HG03045 (cell line): ENCODE results near the gene STAP1.
"Not testable (repeated sequence)": the region's sequence is repeated elsewhere in the genome, so short reads cannot be mapped to it uniquely, and the experiment has no call there.

Experiments used
- ATAC-seq: cut with Tn5 transposase; IDR thresholded peaks from one replicate; pipeline ENCODE4 v1.9.1; 2021; ENCODE audit warnings: mild to moderate bottlenecking, moderate library complexity; ENCODE audit not compliant: unreplicated experiment

STAP1 gene, protein sequence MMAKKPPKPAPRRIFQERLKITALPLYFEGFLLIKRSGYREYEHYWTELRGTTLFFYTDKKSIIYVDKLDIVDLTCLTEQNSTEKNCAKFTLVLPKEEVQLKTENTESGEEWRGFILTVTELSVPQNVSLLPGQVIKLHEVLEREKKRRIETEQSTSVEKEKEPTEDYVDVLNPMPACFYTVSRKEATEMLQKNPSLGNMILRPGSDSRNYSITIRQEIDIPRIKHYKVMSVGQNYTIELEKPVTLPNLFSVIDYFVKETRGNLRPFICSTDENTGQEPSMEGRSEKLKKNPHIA

GRCh38 chr4:67558493-67558892 lies at the start of gene STAP1:
Gene STAP1, plus strand, starts transcription at chr4:67558727. Its CDS starts 83 bp downstream, at chr4:67558810.
- peak; percentile 56 for ATAC-seq

DNA sequence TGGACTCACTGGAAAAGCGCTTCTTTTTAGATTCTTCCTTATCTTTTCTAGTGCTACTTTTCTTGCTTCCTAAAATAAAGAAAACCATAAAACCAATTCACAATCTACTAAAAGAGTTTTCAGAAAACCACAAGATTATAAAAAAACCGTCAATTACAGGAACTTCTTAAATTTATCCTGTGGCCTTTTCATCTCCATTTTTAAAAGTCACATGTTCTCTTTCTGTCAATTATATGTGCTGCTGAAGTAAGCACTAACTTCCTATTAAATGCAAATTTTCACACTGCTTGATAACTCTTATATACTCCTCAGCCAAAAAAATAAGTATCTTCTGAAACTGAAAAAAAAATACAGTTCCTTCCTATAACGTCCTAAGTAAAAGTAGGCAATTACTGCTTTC lies 46.0 kb upstream of the STAP1 start:
- no peak for ATAC-seq

DNA sequence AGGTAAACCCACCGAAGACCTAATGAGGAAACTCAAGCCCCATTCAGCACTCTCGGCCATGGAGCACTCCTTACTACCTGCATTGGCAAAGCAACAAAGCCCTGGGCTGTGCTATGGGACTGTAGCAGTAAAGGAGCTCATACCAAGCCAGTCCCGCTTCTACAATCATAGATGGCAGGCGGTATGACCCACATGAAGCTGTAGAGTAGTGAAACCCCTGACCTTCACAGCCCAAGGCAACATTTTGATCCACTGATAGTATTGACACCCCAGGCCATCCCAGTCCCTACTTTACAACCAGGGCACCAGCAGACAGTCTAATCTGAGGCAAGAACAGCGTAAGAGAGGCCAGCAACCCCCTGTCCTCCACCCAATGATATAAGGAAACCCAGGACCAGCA lies 38.4 kb upstream of the STAP1 start:
- ATAC-seq, result no peak

- ATAC-seq, result peak; percentile 81
Observed at GRCh38 chr4:67521506-67521905, 37.0 kb upstream of the STAP1 start.

DNA sequence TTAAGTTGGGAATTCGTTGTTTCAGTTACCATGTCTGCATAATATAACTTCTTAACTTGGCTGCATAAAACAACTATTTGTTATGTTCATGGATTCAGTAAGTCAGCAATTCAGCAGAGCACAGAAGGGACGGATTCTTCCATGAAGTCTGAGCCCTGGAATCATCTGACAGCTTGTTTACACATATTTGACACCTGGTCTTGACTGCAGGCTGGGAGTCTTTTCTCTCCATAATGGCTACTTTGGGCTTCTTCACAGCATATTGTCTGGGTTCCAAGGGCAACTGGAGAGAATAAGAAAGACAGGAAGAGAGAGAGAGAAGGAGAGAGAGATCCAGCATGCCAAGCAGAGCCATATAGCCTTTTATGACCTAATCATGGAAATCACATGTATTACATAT lies 36.3 kb upstream of the STAP1 start:
- ATAC-seq, result no peak

GRCh38 chr4:67522851-67523671 lies 35.5 kb upstream of the STAP1 start:
- no peak for ATAC-seq

DNA sequence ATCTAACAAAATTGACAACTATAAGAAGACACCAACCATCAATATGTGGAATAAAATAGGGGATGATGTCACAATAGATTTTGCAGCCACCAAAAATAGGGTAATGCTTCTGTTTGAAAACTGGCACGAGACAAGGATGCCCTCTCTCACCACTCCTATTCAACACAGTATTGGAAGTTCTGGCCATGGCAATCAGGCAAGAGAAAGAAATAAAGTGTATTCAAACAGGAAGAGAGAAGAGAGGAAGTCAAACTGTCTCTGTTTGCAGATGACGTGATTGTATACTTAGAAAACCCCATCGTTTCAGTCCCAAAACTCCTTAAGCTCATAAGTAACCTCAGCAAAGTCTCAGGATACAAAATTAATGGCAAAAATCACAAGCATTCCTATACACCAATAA lies 34.4 kb upstream of the STAP1 start:
- ATAC-seq, result not testable (repeated sequence)

- ATAC-seq, result no peak
Observed at GRCh38 chr4:67531379-67531962, 27.1 kb upstream of the STAP1 start.

GRCh38 chr4:67532397-67532796 lies 26.1 kb upstream of the STAP1 start:
- ATAC-seq, result not testable (repeated sequence)

GRCh38 chr4:67533112-67533511 lies 25.4 kb upstream of the STAP1 start:
- ATAC-seq, result no peak

- ATAC-seq, result no peak
Observed at GRCh38 chr4:67535280-67535840, 23.2 kb upstream of the STAP1 start.

DNA sequence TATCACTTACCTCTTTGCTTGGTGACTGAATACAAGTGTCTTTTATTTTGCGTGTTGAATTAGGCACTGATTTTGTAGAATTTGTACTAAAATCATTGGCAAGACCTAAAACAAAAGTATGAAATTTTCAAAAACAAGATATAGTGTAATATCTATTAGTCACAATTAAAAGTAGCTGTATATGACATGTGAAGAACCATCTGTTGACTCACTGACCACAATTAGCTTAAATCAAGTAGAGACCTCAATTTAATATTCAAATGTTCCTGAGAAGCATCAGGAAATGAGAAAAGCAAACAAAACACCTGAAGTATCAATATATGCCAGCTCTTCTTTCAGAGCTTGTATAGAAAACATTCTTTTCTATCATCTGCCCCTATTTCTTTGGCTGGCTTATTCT lies 18.7 kb upstream of the STAP1 start:
- ATAC-seq, result no peak

DNA sequence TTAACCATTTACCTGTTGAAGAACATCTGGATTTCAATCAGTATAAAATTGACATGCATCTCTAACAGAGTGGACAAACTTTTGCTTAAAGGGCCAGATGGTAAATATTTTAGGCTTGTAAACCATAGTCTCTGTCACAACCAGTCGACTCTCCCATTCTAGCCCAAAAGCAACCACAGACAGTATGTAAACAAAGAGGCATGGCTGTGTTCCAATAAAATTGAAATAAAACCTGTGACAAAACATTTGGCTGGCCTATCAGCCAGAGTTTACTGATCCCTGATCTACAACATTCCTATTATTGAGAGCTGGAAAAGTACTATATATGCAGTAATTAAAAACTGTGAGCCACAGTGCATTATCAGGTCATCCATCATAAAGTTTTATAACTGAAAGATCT lies 16.5 kb upstream of the STAP1 start:
- ATAC-seq, result no peak

GRCh38 chr4:67545199-67546003 lies 13.1 kb upstream of the STAP1 start, which contains the start of gene CENPC:
Gene CENPC, minus strand, starts transcription at chr4:67545503. Its CDS starts 148 bp downstream, at chr4:67545355.
- peak; percentile 97 for ATAC-seq

GRCh38 chr4:67546004-67546356 lies 12.5 kb upstream of the STAP1 start:
- no peak for ATAC-seq

GRCh38 chr4:67546971-67547370 lies 11.6 kb upstream of the STAP1 start:
- no peak for ATAC-seq

GRCh38 chr4:67549123-67549522 lies 9.4 kb upstream of the STAP1 start:
- no peak for ATAC-seq

- peak; percentile 27 for ATAC-seq
Observed at GRCh38 chr4:67550451-67550850, 8.1 kb upstream of the STAP1 start.

- peak; percentile 33 for ATAC-seq
Observed at GRCh38 chr4:67550857-67551256, 7.7 kb upstream of the STAP1 start.

DNA sequence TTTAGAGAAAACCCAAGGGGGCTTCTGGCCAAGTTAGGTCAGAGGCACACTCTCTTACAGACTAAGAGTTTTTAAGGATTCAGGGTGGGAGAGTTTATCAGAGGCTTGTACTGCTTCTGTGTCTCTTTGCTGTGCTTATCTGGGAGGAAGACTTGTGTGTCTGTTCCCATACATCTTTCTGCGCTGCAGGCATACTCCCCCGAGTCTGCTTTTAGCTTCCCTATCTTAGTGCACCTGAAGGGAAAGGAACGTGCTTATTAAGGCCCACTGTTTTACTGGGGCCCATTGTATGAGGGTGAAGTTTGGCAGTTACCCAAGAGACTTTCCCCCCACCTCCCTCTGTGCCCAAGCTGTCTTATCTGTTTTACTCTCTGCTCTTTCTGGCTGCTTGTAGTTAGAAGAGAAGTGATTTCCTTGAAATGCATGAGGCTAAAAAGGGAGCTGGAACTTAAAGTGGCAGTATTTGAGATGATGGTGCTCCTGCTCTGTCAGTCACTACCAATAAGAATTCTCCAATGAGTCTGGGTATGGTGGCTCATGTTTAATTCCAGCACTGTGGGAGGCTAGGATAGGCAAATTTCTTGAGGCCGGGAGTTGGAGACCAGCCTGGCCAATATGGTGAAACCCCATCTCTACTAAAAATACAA lies 6.3 kb upstream of the STAP1 start:
- ATAC-seq, result not testable (repeated sequence)
